ENCODE measurements around the gene HHLA2.
"Not testable (repeated sequence)": the region's sequence is repeated elsewhere in the genome, so short reads cannot be mapped to it uniquely, and the experiment has no call there.

Gene HHLA2, protein sequence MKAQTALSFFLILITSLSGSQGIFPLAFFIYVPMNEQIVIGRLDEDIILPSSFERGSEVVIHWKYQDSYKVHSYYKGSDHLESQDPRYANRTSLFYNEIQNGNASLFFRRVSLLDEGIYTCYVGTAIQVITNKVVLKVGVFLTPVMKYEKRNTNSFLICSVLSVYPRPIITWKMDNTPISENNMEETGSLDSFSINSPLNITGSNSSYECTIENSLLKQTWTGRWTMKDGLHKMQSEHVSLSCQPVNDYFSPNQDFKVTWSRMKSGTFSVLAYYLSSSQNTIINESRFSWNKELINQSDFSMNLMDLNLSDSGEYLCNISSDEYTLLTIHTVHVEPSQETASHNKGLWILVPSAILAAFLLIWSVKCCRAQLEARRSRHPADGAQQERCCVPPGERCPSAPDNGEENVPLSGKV

DNA sequence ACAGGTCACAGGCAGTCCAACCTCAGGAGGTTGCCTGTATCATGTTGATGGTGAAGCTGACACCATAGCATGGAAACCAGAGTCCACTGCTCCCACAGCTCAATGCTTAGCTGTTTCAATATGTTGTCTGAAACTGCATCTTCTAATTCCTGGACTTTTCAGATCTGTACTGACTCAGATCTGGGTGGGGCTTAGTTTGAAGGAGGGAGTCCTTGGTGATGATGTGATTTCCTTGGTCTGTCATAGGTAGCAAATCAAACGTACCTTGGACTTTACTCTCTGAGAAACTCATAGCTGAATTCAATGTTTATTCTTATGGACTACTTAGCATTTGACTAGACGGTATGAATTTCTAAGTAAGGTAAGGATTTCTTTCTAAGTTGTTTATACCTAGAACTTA is at the start of gene HHLA2:
TSS of gene HHLA2 (plus strand) at position 310 of the 400 bp plus-strand sequence. CDS start 55,266 bp downstream, outside the sequence.
- no peak for DNase-seq

GRCh38 chr3:108250626-108251025 is 45.7 kb upstream of the HHLA2 start:
- no peak for DNase-seq

DNA sequence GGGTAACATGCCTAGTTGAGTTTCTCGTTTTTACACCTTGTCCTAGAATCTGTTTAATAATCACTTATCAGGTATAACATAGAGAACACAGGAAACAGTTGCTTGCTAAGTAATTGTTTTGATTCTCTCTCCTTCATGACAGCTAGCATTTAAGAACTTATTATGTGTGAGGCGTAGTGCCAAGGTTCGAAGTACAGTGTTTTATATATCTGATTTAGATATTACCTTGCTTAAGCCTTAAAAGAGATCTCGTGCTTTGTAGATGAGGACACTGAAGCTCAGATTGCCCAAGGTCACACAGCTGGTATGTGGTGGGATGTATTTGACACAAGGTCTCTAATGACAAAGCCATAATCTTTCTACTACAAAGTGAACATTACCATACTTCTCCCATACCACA is 45.1 kb upstream of the HHLA2 start:
- no peak for DNase-seq

- no peak for DNase-seq
These were observed 44.5 kb upstream of the HHLA2 start for GRCh38 chr3:108251844-108252243.

DNA sequence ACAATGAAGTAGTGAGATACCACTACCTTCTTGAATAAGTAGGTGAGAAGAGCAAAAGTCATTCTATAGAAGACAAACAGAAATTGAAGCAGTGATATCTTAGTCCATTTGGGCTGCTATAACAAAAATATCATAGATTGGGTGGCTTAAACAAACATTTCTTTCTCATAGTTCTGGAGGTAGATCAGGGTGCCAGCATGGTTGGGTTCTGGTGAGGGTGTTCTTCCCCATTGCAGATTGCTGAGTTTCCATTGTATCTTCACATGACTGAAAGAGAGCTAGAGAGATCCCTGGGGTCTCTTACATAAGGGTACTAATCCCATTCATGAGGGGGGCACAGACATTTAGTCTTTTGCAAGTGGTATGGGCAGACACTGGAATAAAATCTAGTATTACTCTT is 41.2 kb upstream of the HHLA2 start:
- DNase-seq, result no peak

DNA sequence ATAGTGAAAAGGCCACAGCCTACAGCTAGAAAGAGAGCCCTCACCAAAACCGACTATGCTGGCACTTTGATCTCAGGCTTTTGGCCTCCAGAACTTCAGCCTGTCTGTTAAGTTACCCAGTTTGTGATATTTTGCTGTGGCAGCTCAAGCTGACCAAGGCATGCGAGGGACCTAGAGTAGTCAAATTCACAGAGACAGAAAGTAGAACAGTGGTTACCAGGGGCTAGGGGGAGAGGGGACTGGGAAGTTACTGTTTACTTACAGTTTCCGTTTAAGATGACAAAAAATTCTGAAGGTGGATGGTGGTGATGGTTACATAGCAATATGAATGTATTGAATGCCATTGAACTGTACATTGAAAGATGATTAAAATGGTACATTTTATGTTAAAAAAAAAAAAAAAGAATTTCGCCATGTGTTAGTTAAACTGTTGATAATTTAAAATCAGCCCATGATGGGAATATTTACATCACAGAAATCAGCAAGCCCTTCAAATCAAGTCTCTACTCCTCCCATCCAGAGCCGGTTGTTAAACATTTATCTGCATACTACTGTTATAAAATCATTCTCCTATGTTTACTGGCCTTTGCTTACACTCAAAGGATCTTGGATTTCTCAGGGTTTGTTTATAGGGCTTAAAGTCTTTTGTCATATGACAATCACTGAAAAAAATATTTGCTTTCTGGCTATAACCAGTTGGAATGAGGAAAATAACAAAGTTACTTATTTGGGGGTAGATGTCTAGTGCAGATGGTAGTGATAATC is 31.6 kb upstream of the HHLA2 start:
- not testable (repeated sequence) for DNase-seq

DNA sequence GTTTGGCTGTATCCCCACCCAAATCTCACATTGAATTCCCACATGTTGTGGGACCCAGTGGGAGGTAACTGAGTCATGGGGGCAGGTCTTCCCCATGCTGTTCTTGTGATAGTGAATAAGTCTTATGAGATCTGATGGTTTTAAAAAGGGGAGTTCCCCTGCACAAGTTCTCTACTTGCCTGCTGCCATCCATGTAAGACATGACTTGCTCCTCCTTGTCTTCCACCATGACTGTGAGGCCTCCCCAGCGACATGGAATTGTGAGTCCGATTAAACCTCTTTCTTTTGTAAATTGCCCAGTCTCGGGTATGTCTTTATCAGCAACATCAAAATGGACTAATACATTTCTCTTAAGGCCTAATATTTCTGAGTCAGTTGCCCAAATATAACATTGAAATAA is 28.1 kb upstream of the HHLA2 start:
- not testable (repeated sequence) for DNase-seq

DNA sequence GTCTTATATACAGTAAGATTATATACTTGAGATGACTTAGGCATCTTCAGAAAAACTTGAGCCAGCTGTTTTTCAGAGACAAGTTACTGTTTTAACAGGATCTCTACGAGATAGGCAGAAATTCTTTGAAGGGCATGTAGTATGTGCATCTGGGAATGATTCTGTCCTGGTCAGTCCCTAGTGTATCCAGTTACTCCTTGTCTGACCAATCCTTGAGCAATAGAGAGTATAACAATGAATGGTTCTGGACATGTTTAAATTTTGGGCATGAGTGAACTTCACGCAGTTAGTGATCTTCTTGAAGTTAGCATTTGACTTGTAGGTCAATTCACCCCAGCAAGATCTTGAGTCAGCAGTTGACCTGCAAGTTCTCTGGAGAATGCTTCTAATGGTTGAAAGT is 24.7 kb upstream of the HHLA2 start:
- DNase-seq, result no peak

DNA sequence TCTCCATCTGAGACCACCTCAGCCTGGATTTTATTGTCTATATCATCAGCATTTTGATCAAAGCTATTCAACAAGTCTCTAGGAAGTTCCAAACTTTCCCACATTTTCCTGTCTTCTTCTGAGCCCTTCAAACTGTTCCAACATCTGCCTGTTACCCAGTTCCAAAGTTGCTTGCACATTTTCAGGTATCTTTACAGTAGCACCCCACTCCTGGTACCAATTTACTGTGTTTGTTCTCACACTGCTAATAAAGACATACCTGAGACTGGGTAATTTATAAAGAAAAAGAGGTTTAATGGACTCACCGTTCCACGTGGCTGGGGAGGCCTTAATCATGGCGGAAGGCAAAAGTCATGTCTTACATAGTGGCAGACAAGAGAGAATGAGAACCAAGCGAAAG is 17.3 kb upstream of the HHLA2 start:
- not testable (repeated sequence) for DNase-seq

DNA sequence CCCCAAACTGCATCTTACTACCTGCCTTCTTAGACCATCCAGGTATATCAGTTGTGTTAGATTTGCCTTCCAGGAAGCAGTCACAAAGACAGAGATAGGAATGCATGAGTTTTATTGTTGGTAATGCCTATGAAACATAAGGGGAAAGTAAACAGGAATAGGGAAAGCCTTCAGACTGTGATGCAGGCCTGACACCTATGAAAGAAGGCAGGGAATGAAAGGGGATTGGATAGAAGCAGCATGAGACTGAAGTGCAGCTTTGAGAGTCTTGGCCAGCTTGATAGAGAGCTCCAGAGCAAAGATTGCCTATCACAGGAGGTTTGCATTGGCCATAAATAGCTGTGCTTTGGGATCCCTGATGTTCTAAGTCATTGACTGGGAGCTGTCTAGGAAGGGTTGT is 15.9 kb upstream of the HHLA2 start:
- no peak for DNase-seq

DNA sequence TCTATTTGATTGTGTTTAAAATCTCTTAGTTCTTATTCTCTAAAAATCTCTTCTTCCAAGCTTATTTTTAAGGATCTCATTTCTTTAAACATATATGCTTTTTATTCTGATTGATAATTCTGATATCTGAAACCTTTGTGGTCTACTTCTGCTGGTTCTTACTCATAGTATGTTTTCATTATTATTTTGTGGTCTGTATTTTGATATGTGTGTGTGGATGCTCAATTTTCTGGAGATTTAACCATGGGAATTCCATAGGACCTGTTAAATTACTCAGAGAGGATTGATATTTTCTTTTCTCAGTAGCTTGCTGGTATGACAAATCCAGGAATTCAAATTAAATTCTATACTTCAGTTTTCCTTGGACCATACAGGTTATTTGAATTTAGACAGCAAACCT is 14.7 kb upstream of the HHLA2 start:
- no peak for DNase-seq

DNA sequence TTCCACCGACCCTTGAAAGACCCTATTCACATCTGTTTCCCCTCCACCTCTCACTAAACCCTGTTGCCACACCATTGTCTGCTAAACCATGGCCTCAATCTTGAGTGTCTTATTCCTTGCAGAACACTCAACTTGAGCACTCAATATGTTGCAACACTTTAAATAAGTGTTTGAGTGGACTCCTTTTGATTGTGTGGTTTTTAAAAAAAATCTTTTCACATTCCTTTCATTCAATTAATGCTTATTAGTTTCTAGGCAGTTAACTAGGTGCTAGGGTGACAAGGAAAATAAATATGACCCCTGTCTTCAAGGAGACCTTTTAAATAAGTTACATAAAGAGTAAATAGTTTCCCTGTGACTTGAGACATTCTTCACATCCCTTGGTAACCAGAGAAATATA is 13.3 kb upstream of the HHLA2 start:
- DNase-seq, result no peak

- no peak for DNase-seq
These were observed 12.4 kb upstream of the HHLA2 start for GRCh38 chr3:108283989-108284388.

- DNase-seq, result no peak
These were observed 11.2 kb upstream of the HHLA2 start for GRCh38 chr3:108285176-108285575.

GRCh38 chr3:108287146-108287545 is 9.2 kb upstream of the HHLA2 start:
- no peak for DNase-seq

GRCh38 chr3:108288193-108288592 is 8.2 kb upstream of the HHLA2 start:
- DNase-seq, result not testable (repeated sequence)

- no peak for DNase-seq
These were observed 7.2 kb upstream of the HHLA2 start for GRCh38 chr3:108289159-108289558.

DNA sequence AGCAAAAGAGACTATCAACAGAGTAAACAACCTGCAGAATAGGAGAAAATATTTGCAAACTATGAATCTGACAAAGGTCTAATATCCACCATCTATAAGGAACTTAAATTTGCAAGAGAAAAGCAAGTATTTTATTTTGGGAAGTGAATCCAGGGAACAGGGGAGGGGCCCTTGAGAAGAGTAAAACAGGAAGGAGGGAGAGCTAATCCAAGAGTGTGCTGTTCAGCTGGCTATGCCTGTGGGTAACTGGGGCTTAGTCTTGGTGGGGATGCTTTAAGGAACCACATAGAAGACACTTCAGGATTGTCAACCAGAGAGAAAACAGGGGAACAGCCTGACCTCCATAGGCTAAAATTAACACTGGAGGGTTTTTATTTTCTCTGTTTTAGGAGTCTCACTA is 3.9 kb upstream of the HHLA2 start:
- no peak for DNase-seq

DNA sequence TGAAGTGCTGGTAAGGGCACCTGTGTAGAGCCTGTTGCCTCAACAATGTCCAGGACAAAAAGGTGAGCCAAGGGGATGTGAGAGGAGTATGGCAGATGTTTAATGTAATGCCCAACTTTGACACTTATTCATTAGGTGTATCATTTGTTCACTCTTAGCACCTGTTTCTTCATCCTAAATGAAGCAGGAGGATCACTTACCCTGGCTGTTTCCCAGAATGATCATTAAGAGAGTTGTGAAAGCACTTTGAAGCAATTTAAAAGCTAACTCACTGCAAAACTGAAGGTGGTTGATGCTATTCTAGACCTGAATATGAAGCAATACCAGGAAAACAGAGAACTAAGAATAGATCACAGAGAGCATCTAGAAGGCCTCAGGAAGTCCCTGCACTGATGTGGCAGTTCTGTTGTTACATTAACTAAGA is 3.4 kb upstream of the HHLA2 start:
- no peak for DNase-seq

DNA sequence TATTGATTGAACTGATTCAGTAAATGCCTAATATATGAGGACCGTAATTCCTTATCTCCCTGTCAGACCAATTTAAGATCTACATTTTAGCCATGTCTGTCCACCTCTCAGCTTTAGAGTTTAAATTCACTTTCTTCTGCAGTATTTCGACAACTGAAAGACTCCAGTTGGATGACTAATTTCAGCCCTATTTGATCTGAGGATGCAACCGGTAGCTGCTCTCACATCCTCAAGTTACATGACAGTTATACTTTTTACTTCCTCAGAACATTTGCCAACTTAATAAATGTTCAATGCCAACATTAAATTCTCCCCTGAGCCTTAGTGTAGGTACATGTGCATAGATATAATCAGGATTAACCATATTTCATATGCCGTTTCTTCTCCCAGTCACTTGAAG is 2.5 kb upstream of the HHLA2 start:
- DNase-seq, result no peak

DNA sequence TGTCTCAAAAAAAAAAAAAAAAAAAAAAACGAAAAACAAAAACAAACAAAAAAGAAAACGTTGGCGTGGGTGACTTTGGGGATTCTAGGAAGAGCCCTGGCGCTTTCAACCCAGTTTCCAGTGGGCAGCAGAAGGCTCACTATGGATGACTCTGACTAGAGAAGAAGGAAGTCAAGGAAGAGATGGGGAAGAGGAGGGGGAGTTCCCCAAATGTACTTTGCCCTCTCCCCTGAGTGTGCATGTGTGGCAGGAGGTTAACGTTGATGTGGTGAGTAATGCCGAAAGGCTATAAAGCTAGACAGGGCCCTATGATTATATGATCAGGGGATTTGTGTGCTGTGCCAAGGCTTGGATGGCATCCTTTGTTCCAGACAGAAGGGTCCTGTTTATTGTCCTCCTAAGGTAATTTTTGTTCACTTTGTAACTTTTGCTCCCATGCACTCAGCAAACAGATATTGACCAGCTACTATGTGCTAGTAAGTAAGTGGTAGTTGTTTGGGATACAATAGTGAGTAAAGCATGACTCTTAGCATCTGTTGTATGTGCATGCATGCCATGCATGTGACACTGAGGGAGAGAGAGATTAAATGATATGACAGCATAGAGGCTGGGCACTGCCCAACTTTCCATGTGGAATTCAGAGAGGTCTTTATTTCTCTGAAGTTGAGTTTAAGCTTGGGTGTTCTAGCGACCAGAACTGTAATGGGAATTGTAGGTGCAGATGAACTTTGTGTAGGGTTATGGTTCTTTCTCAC is 750 bp upstream of the HHLA2 start:
- no peak for DNase-seq

GRCh38 chr3:108297647-108298046 is 1.3 kb downstream of the HHLA2 start:
- DNase-seq, result no peak

GRCh38 chr3:108298056-108298455 is 1.7 kb downstream of the HHLA2 start:
- DNase-seq, result no peak

All from NCI-H187 treated with DMSO at 0.1 percent for 48 hours (cell line).